ENCODE results near the gene RPL22. TPM values are rescaled to one million over a fixed set of nuclear protein-coding genes. Genes with fewer than 3 reads are reported as not detected.

RPL22 gene
- total and polyA plus RNA-seq, 10 donors: 106 to 1,105 (median 369) TPM

GRCh38 chr1:6136516-6137220, 62.7 kb downstream of the RPL22 start:
- intact Hi-C loops (cut with DNase I; ENCODE audit: low total_unique reads): no loop called here
- Histone ChIP-seq H3K27me3 (replicated peaks in 1 of 7) (peaks cover 0 to 29% (median 0%) of the 10 kb centered on the region in 7 donors), H3K9me3 (peaks cover 0 to 12% (median 8%) of the 10 kb centered on the region in 8 donors), H3K4me1 (no peaks in the 10 kb centered on the region), H3K36me3 (no peaks in the 10 kb centered on the region), H3K4me3 (no peak overlapping the region), H3K27ac (no peak overlapping the region)
- peak; percentile 41 for DNase-seq
- 79 to 85% (median 82%) methylated on average over 16 of the region's 16 CpGs for WGBS, 5 donors
- TF ChIP-seq, protein P1, sequence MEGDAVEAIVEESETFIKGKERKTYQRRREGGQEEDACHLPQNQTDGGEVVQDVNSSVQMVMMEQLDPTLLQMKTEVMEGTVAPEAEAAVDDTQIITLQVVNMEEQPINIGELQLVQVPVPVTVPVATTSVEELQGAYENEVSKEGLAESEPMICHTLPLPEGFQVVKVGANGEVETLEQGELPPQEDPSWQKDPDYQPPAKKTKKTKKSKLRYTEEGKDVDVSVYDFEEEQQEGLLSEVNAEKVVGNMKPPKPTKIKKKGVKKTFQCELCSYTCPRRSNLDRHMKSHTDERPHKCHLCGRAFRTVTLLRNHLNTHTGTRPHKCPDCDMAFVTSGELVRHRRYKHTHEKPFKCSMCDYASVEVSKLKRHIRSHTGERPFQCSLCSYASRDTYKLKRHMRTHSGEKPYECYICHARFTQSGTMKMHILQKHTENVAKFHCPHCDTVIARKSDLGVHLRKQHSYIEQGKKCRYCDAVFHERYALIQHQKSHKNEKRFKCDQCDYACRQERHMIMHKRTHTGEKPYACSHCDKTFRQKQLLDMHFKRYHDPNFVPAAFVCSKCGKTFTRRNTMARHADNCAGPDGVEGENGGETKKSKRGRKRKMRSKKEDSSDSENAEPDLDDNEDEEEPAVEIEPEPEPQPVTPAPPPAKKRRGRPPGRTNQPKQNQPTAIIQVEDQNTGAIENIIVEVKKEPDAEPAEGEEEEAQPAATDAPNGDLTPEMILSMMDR (IDR thresholded peaks at IDR 0.05 in 8 of 11, conservative IDR thresholded peaks at IDR 0.05 in 3 of 11): no peak
- TF ChIP-seq POLR2AphosphoS5 (IDR thresholded peaks at IDR 0.05): no peak

Other genes with a start within 250 kb of the RPL22 start
- gene NPHP4, start 207.2 kb downstream of the RPL22 start, total RNA-seq: 10 to 100 TPM in 5 of 7 donors, 1 to 10 TPM in 2; 8.4 to 17.5 (median 10.9) TPM
- 1 to 10 TPM; 1.2 to 3.4 (median 2.6) TPM for gene NPHP4, start 207.2 kb downstream of the RPL22 start, polyA plus RNA-seq
- 100 to 1,000 TPM in 4 of 7 donors, 10 to 100 TPM in 3; 80.3 to 135 (median 109) TPM for gene KCNAB2, start 153.7 kb downstream of the RPL22 start, total RNA-seq
- gene KCNAB2, start 153.7 kb downstream of the RPL22 start, polyA plus RNA-seq: 10 to 100 TPM; 23.2 to 51.5 (median 23.9) TPM
- gene CHD5, start 19.3 kb downstream of the RPL22 start, total RNA-seq: under 1 TPM; 0.09 to 0.44 (median 0.17) TPM
- gene CHD5, start 19.3 kb downstream of the RPL22 start, polyA plus RNA-seq: under 1 TPM; 0.04 to 0.10 (median 0.08) TPM
- 10 to 100 TPM in 2 of 7 donors, 1 to 10 TPM in 5; 4.2 to 12.5 (median 6.5) TPM for gene RNF207, start 6.5 kb upstream of the RPL22 start, total RNA-seq
- 1 to 10 TPM; 2.8 to 6.2 (median 5.3) TPM for gene RNF207, start 6.5 kb upstream of the RPL22 start, polyA plus RNA-seq
- gene ICMT, start 36.4 kb upstream of the RPL22 start, total RNA-seq: 10 to 100 TPM; 19.8 to 34.6 (median 30.7) TPM
- 10 to 100 TPM in 1 of 3 donors, 1 to 10 TPM in 2; 5.2 to 13.3 (median 8.3) TPM for gene ICMT, start 36.4 kb upstream of the RPL22 start, polyA plus RNA-seq
- not detected for gene HES3, start 44.6 kb upstream of the RPL22 start, total RNA-seq
- gene HES3, start 44.6 kb upstream of the RPL22 start, polyA plus RNA-seq: not detected
- 10 to 100 TPM in 6 of 7 donors, 1 to 10 TPM in 1; 7.1 to 26.6 (median 12.9) TPM for gene GPR153, start 61.5 kb upstream of the RPL22 start, total RNA-seq
- 1 to 10 TPM; 2.1 to 5.7 (median 2.5) TPM for gene GPR153, start 61.5 kb upstream of the RPL22 start, polyA plus RNA-seq
- gene ACOT7, start 194.2 kb upstream of the RPL22 start, total RNA-seq: 10 to 100 TPM; 11.3 to 31.5 (median 18.1) TPM
- 10 to 100 TPM; 10.6 to 26.7 (median 22.5) TPM for gene ACOT7, start 194.2 kb upstream of the RPL22 start, polyA plus RNA-seq
- under 1 TPM in 2 of 7 donors, not detected in 5; 0.22 to 0.26 TPM for gene HES2, start 220.3 kb upstream of the RPL22 start, total RNA-seq
- gene HES2, start 220.3 kb upstream of the RPL22 start, polyA plus RNA-seq: 1 to 10 TPM in 1 of 3 donors, under 1 TPM in 1, not detected in 1; 0.02 to 1.3 TPM
- gene ESPN, start 225.2 kb upstream of the RPL22 start, total RNA-seq: 1 to 10 TPM in 4 of 7 donors, under 1 TPM in 2, not detected in 1; 0.43 to 6.0 (median 1.5) TPM
- under 1 TPM; 0.26 to 0.54 (median 0.50) TPM for gene ESPN, start 225.2 kb upstream of the RPL22 start, polyA plus RNA-seq

All from spleen (tissue), 11 donors.